ENCODE results near the gene TASP1.

DNA sequence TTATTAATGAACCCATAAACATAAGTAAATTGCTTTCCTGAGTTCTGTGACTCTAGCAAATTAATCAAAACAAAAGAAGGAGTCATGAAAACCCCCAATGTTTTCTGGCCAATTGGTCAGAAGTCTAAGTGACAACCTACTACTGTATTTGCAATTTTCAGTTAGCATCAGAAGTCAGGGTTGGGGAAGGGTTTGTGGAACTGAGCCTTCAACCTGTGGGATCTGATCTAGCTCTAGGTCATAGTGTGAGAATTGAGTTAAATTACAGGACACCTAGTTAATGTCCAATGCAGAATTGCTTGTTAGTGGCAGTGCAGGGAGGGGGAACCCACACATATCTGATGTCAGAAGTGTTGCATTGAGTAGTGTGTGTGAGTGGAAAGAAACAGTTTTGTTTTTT lies 275.3 kb downstream of the TASP1 start:
- TF ChIP-seq CTCF (IDR thresholded peaks at IDR 0.05) (no peak), POLR2AphosphoS5 (IDR thresholded peaks at IDR 0.05) (no peak)
